Suppressor macrophage (primary cell): ENCODE results near the gene THBD.

Experiments used
- DNase-seq, 4 experiments: peaks; one replicate each; pipeline ENCODE4 v3.0.0-alpha.2; 2020 to 2022

Gene THBD

GRCh38 chr20:23084845-23085365, 35.4 kb upstream of the THBD start:
- no peak for DNase-seq

GRCh38 chr20:23084282-23084844, 34.9 kb upstream of the THBD start:
- DNase-seq = no peak

- no peak for DNase-seq
Measured at GRCh38 chr20:23083553-23084220, 34.2 kb upstream of the THBD start.

GRCh38 chr20:23082846-23083552, 33.5 kb upstream of the THBD start:
- DNase-seq = peak in 1 of 4 experiments; percentile 30

GRCh38 chr20:23081263-23081819, 31.9 kb upstream of the THBD start:
- peak in 1 of 4 experiments; percentile 21 for DNase-seq

- DNase-seq = peak in 1 of 4 experiments; percentile 33
Measured at GRCh38 chr20:23080521-23080920, 31.0 kb upstream of the THBD start.

GRCh38 chr20:23079926-23080325, 30.5 kb upstream of the THBD start:
- no peak for DNase-seq

GRCh38 chr20:23079016-23079351, 29.5 kb upstream of the THBD start:
- DNase-seq = no peak

GRCh38 chr20:23078351-23079015, 29.0 kb upstream of the THBD start:
- peak in 2 of 4 experiments; percentile 47 to 55 for DNase-seq

GRCh38 chr20:23077277-23077676, 27.8 kb upstream of the THBD start:
- no peak for DNase-seq

- no peak for DNase-seq
Measured at GRCh38 chr20:23074052-23074451, 24.6 kb upstream of the THBD start.

GRCh38 chr20:23072892-23073586, 23.6 kb upstream of the THBD start:
- no peak for DNase-seq

- no peak for DNase-seq
Measured at GRCh38 chr20:23071996-23072395, 22.5 kb upstream of the THBD start.

- no peak for DNase-seq
Measured at GRCh38 chr20:23071398-23071797, 21.9 kb upstream of the THBD start.

- DNase-seq = no peak
Measured at GRCh38 chr20:23069108-23069507, 19.6 kb upstream of the THBD start.

GRCh38 chr20:23068283-23068682, 18.8 kb upstream of the THBD start:
- no peak for DNase-seq

GRCh38 chr20:23066772-23067171, 17.3 kb upstream of the THBD start:
- DNase-seq = no peak

- DNase-seq = no peak
Measured at GRCh38 chr20:23065266-23066201, 16.1 kb upstream of the THBD start.

- peak in 1 of 4 experiments; percentile 37 for DNase-seq
Measured at GRCh38 chr20:23063581-23063980, 14.1 kb upstream of the THBD start.

GRCh38 chr20:23063168-23063567, 13.7 kb upstream of the THBD start:
- no peak for DNase-seq

- DNase-seq = no peak
Measured at GRCh38 chr20:23062632-23063031, 13.2 kb upstream of the THBD start.
